HepG2 (cell line): ENCODE data around the gene RABGGTA. TPM values are rescaled to one million over a fixed set of nuclear protein-coding genes. Genes with fewer than 3 reads are reported as not detected.
A peak's percentile ranks its signal among the peaks of the same experiment; 100 is the strongest.

ENCODE experiments used
- ATAC-seq: fragments of 200-7000 bp; cut with Tn5 transposase; 3 replicates; pipeline ENCODE4 v1.9.1; 2020; ENCODE audit warnings: mild to moderate bottlenecking, moderate library complexity
- BruUV-seq: library from RNA; stranded (reverse); fragments of 400-500 nt; replicated peaks from 2 replicates; lab custom pipeline; 2021; lab: Mats Ljungman, UMichigan
- CTCF ChIA-PET: fragments of 300-600 bp; formaldehyde crosslinking; extraction: SDS; loops from one replicate; lab custom pipeline; 2021; ENCODE audit warnings: low total read pairs, inconsistent platforms, low intra/inter-chr PET ratio; lab: Yijun Ruan, JAX
- POLR2A ChIA-PET: fragments of 350-600 bp; sonication (Branson Sonifier 250); formaldehyde crosslinking; loops from one replicate; lab custom pipeline; 2020; ENCODE audit warnings: antibody characterized with exemption, inconsistent platforms; lab: Yijun Ruan, JAX
- DNase-seq: peaks from one replicate; pipeline ENCODE4 v3.0.0-alpha.2; 2015; ENCODE audit warnings: low spot score
- FAIRE-seq: peaks from 3 replicates; lab custom pipeline; 2011; peaks lifted over from hg19 to GRCh38; lab: Jason Lieb, UNC
- H2AFZ ChIP-seq: one replicate; pipeline ENCODE4 v1.6.1; 2011; ENCODE audit warnings: low read length, inconsistent platforms
- H3K27ac ChIP-seq: fragments of 300-600 bp; 3 replicates; pipeline ENCODE4 v1.8.0; 2011; ENCODE audit warnings: mixed run types, mild to moderate bottlenecking, mixed read lengths, low read length, inconsistent platforms; ENCODE audit not compliant: insufficient read depth; ENCODE audit errors: extremely low read length
- H3K27me3 ChIP-seq, 2 experiments: fragments of 200-600 bp in 1 of 2; 2 replicates in 1 of 2; 3 replicates in 1 of 2; pipeline versions ENCODE4 v1.6.0 to v1.8.0; 2011; ENCODE audit warnings: low read length in 2 of 2, mild to moderate bottlenecking in 2 of 2, moderate library complexity in 2 of 2, inconsistent platforms in 1 of 2; ENCODE audit not compliant: insufficient read depth in 2 of 2, control insufficient read depth in 1 of 2
- H3K36me3 ChIP-seq, 2 experiments: fragments of 200-600 bp in 1 of 2; replicated peaks in 1 of 2; 2 replicates in 1 of 2; 3 replicates in 1 of 2; pipeline versions ENCODE4 v1.5.1 to v1.8.0; 2011; ENCODE audit warnings: low read length in 2 of 2, inconsistent platforms in 1 of 2; ENCODE audit not compliant: insufficient read depth in 2 of 2, control insufficient read depth in 1 of 2
- H3K4me1 ChIP-seq: 2 replicates; pipeline ENCODE4 v1.5.1; 2012; ENCODE audit warnings: low read length, inconsistent platforms; ENCODE audit not compliant: insufficient read depth
- H3K4me2 ChIP-seq: 2 replicates; pipeline ENCODE4 v1.6.0; 2011; ENCODE audit warnings: low read depth, low read length, inconsistent platforms
- H3K4me3 ChIP-seq, 3 experiments: fragments of 200-600 bp in 1 of 3; sonication (generic), shearing (Covaris generic) in 1 of 3; replicated peaks in 1 of 3; 2 replicates each; pipeline ENCODE4 v1.5.1; 2011 to 2016; ENCODE audit warnings: low read length in 3 of 3, inconsistent platforms in 2 of 3, low read depth in 2 of 3, mild to moderate bottlenecking in 2 of 3, control low read depth in 1 of 3, mixed read lengths in 1 of 3; ENCODE audit not compliant: insufficient read depth in 1 of 3
- H3K79me2 ChIP-seq: one replicate; pipeline ENCODE4 v1.6.1; 2011; ENCODE audit warnings: low read length, inconsistent platforms; ENCODE audit not compliant: insufficient read depth
- H3K9ac ChIP-seq: 2 replicates; pipeline ENCODE4 v1.6.0; 2011; ENCODE audit warnings: mild to moderate bottlenecking, low read depth, low read length, inconsistent platforms; ENCODE audit not compliant: insufficient read depth
- H3K9me3 ChIP-seq: 2 replicates; pipeline ENCODE4 v1.5.1; 2012; ENCODE audit warnings: mild to moderate bottlenecking, low read length
- H4K20me1 ChIP-seq: 2 replicates; pipeline ENCODE4 v1.6.0; 2011; ENCODE audit warnings: inconsistent platforms, mild to moderate bottlenecking, low read length, moderate library complexity; ENCODE audit not compliant: insufficient read depth
- AGO2 ChIP-seq: fragments of 200-400 bp; formaldehyde crosslinking; optimal IDR thresholded peaks from 2 replicates; pipeline ENCODE3; 2017; ENCODE audit warnings: mild to moderate bottlenecking, low read depth, low read length, moderate library complexity
- HMGXB3 ChIP-seq: sonication (generic); formaldehyde crosslinking; IDR thresholded peaks from 2 replicates; pipeline ENCODE4 v1.4.0; 2020; ENCODE audit warnings: missing genetic modification reagents, borderline replicate concordance
- RBFOX2 ChIP-seq: fragments of 200-400 bp; formaldehyde crosslinking; IDR thresholded peaks from 2 replicates; pipeline ENCODE4 v1.6.1; 2017; ENCODE audit warnings: low read depth, mild to moderate bottlenecking, low read length
- ZNF121 ChIP-seq: sonication (generic); formaldehyde crosslinking; IDR thresholded peaks from 2 replicates; pipeline ENCODE4 v1.5.0; 2020; ENCODE audit warnings: mild to moderate bottlenecking, missing genetic modification reagents
- ZNF343 ChIP-seq: sonication (generic); formaldehyde crosslinking; IDR thresholded peaks from 2 replicates; pipeline ENCODE4 v1.4.0; 2020; ENCODE audit warnings: mild to moderate bottlenecking, missing genetic modification reagents
- WGBS: methylation state at CpG from one replicate; pipeline ENCODE4 v1.1.6; 2017; ENCODE audit warnings: low lambda C conversion rate; 5-methylcytosine and 5-hydroxymethylcytosine counted together
- in situ Hi-C: cut with HindIII; loops from 2 replicates; pipeline ENCODE4 v1.10.0; 2017; ENCODE audit warnings: low pct_unique_long_range_greater_than_20kb; ENCODE audit not compliant: extremely low pct_ligation_motif_present
- intact Hi-C: fragments of 100-400 bp; cut with micrococcal nuclease; formaldehyde crosslinking; loops from one replicate; pipeline ENCODE4 v1.10.0; 2022; ENCODE audit not compliant: unreplicated experiment
- polyA plus RNA-seq, 8 experiments: library from polyadenylated mRNA; depleted of rRNA in 3 of 8; stranded (reverse) in 7 of 8; unstranded in 1 of 8; fragments of >200 nt; fragmentation: Illumina TruSeq in 4 of 8; extraction: Trizol in 4 of 8; gene quantifications; 2 replicates each; pipeline versions ENCODE4 v1.2.1 to v1.2.3, GENCODE V29; 2011 to 2016; ENCODE audit warnings: low read depth in 4 of 8, missing spikeins in 1 of 8, mixed read lengths in 1 of 8; ENCODE audit not compliant: insufficient read depth in 1 of 8
- total RNA-seq, 5 experiments: library from RNA; depleted of rRNA; stranded (reverse); fragments of >200 nt; fragmentation: Illumina TruSeq; extraction: Trizol; gene quantifications; 2 replicates each; pipeline ENCODE4 v1.2.3, GENCODE V29; 2016; ENCODE audit warnings: low read depth in 1 of 5

Gene RABGGTA
- total and polyA plus RNA-seq, 2 of the 13 experiments (the other 11 are each of a cell fraction or from before 2014, with no cell fraction given), result 57.9 to 90.8 TPM

GRCh38 chr14:24228902-24229301 lies 42.5 kb downstream of the RABGGTA start:
- Histone ChIP-seq H2AFZ (no peak overlapping the region), H3K27ac (no peak overlapping the region), H3K27me3 (peaks cover 0 to 4% of the 10 kb centered on the region in 2 experiments; a peak in 1 of 5 replicates), H3K9me3 (no peaks in the 10 kb centered on the region), H3K9ac (no peak overlapping the region), H3K36me3 (peaks cover 1 to 15% of the 10 kb centered on the region in 2 experiments; a peak in 2 of 5 replicates), H4K20me1 (peaks cover 7% of the 10 kb centered on the region; the same call in 1 of the 2 replicates), H3K4me1 (peaks cover 40% of the 10 kb centered on the region), H3K4me2 (no peak overlapping the region), H3K79me2 (peaks cover 76% of the 10 kb centered on the region), H3K4me3 (no peak overlapping the region)
- ChIA-PET CTCF (no interaction called here), POLR2A (interaction anchor here (0.7 to 2.4 kb wide), 8 partner anchors 9 to 740 kb away, joined by 3 to 21 read pairs (median 6); partner anchors contain the start of genes CHMP4A, DHRS1, MDP1 and NOP9)
- 90% methylated on average over 1 of the region's 1 CpG for WGBS
- DNase-seq, result no peak
- no TSS peak for BruUV-seq
- in situ Hi-C loops, result no loop called here
- no peak for ATAC-seq
- no peak for FAIRE-seq
- TF ChIP-seq ZNF343 (CRISPR knock-in tag), result no peak
- peak; percentile 51 for TF ChIP-seq AGO2
- 0 out of 2 replicates have a peak, but pooled peaks have one; percentile 20 for TF ChIP-seq ZNF121 (CRISPR knock-in tag)
- peak; percentile 81 for TF ChIP-seq HMGXB3
- TF ChIP-seq RBFOX2, result peak; percentile 56
- intact Hi-C loops, result no loop called here
